AG10803 (cell line): ENCODE results near the gene SLAMF9.

Experiments
- DNase-seq: peaks from one replicate; pipeline ENCODE4 v3.0.0; 2010; ENCODE audit warnings: low read depth
- H3K4me3 ChIP-seq: 2 replicates; pipeline ENCODE4 v1.5.1; 2011; ENCODE audit warnings: mild to moderate bottlenecking, low read length, control low read depth
- TF ChIP-seq, protein P1 (sequence below): conservative IDR thresholded peaks from 2 replicates; pipeline ENCODE4 v1.5.1; 2011; ENCODE audit warnings: mild to moderate bottlenecking, low read length, control low read depth, inconsistent platforms

Gene SLAMF9

DNA sequence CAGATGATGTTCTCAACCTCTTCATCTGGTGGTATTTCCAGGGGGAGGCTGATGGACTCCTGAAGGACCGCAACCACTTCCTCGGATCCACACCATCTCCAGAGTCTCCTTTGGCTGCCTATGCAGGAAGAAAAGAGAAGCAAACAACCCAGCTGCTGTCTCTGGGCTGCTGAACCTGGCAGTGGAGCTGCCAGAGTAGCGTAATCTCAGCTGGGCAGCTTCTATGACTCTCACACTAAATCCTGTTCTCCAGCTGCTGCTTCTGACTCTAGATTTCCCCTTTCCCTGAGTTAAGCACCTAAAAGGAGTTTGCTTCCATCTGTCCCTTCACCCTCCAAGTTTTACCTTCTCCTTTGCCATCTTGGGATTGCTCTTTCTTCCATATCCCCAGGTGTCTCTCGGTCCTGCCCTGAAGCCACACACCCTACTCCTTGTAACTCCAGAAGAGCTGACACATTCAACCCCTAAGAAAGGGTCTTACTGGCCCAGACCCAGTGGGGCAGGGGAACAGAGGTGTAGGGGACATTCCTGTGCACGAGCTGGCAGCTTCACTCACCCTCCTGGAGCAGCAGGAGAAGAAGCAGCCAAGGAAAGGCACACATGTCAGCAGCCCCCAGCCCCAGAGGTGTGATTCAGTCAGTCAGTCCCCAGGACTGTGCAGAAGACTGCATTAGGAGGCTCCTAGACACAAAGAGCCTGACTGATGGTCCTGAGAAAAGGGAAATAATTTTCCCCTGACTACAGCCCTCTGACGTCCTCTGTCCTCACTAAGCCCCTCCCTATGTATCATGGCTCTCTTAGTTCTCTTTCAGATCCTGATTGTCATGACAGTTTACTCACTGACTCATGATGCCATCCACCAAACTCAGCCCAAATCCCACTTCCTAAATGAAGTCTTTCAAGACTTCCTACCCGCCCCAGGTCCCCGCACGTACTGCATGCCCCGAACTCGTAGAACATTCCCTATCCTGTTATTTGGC is at the start of gene SLAMF9:
Gene SLAMF9, minus strand, starts transcription at position 702 of the 980 bp plus-strand sequence. Its CDS starts 100 bp downstream, at position 602.
- TF ChIP-seq, protein P1, sequence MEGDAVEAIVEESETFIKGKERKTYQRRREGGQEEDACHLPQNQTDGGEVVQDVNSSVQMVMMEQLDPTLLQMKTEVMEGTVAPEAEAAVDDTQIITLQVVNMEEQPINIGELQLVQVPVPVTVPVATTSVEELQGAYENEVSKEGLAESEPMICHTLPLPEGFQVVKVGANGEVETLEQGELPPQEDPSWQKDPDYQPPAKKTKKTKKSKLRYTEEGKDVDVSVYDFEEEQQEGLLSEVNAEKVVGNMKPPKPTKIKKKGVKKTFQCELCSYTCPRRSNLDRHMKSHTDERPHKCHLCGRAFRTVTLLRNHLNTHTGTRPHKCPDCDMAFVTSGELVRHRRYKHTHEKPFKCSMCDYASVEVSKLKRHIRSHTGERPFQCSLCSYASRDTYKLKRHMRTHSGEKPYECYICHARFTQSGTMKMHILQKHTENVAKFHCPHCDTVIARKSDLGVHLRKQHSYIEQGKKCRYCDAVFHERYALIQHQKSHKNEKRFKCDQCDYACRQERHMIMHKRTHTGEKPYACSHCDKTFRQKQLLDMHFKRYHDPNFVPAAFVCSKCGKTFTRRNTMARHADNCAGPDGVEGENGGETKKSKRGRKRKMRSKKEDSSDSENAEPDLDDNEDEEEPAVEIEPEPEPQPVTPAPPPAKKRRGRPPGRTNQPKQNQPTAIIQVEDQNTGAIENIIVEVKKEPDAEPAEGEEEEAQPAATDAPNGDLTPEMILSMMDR, result no peak
- no peak within 1 kb of the TSS for H3K4me3 ChIP-seq
- DNase-seq, result peak; percentile 13

DNA sequence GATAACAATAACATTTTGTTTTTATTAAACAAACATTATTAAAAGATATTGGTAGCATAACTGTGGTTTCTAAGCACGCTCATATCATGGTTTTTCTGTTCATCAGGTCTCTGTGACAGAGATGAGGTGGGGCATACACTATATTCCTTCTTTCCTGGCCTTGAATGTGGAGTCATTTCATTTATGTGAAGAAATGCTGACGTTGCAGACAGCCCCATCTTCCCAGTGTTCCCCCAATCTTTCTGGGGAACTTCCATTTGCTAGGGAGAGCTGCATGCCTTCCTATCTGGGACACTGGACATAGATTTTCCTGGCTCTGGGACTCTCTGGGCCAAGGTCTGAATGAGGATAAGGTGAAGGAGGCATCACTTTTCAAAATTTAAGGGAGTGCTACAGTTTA is 47.4 kb upstream of the SLAMF9 start:
- no peak for DNase-seq
- TF ChIP-seq, protein P1, result no peak
- H3K4me3 ChIP-seq, result no peak overlapping the region

DNA sequence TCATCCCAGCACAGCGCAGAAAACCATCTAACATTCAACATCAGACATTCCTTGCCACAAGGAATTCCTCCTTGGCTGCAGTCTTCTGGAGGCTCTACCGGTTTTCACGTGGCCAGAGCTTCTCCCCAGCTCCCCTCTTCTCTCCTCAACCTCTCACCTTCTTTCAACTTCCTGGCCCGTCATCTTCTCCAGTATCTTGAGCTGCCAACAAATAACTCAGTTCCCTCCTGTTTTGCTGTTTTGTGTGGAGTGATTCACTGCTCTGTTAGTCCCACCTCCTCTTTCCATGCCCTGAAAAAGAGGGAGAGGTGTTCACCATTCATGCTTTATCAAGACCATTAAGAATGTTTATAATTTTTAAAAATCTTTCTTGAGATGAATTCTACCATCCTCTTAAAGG is 45.2 kb upstream of the SLAMF9 start:
- no peak for DNase-seq
- TF ChIP-seq, protein P1, result no peak
- H3K4me3 ChIP-seq, result no peak overlapping the region

DNA sequence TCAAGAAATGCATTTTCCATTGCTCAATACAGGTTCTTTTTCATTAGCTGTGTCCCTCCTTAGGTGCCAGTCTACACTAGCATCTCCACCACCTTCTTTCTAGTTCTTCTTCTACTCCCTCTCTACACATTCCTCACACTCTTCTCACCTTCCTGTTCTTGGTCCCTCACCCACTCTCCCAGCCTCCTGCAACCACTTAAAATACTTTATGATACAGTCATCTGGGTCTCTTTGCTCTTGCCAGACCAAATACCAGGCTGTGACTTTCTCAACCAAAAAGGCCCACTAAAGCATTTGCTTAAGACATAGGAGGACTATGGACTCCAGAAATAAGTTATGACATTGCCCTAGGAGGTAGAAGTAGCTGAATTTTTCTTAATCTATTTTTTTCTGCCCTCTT is 42.6 kb upstream of the SLAMF9 start:
- peak; percentile 95 for DNase-seq
- no peak overlapping the region for H3K4me3 ChIP-seq
- TF ChIP-seq, protein P1, result no peak

DNA sequence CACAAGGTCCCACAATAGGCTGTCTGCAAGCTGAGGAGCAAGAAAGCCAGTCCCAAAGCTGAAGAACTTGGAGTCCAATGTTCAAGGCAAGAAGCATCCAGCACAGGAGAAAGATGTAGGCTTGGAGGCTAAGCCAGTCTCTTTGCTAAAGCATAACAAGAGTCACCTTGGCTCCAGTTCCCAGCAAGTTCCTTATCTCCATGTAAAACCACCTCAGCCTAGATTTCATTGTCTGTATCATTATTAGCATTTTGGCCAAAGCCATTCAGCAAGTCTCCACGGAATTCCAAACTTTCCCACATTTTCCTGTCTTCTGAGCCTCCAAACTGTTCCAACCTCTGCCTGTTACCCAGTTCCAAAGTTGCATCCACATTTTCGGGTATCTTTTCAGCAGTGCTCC is 40.9 kb upstream of the SLAMF9 start:
- no peak for DNase-seq
- TF ChIP-seq, protein P1, result no peak
- H3K4me3 ChIP-seq, result no peak overlapping the region

DNA sequence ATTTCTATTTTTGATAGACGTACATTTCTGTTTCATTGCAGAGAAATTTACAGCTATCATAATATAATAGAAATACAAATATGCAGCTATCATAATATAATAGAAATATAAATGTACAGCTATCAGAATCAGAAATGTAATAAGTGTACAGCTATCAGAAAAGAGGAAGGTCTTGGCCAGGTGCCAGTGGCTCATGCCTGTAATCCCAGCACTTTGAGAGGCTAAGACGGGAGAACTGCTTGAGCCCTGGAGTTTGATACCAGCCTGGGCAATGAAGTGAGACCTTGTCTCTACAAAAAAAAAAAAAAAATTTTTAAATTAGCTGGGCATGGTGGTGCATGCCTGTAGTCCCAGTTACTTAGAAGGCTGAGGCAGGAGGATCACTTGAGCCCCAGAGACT is 39.9 kb upstream of the SLAMF9 start:
- H3K4me3 ChIP-seq, result no peak overlapping the region
- TF ChIP-seq, protein P1, result no peak
- no peak for DNase-seq

DNA sequence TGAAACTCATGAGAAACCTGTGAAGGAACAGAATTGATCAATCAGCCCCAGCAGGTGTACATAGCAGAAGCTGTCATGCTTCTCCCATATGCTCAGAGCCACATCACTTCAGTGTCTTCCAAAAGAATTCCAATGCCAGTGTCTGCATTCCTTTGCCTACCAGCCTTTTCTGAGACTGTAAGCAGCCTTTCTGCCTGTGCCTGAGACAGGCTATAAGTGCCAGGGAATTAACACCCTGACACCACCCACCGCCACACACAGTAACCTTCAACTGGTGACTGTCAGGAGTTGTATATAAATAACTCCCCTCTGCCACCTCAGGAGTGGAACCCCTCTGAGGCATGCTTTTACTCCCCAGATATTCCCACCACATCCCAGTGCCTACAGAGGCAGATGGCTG is 38.1 kb upstream of the SLAMF9 start:
- H3K4me3 ChIP-seq, result no peak overlapping the region
- DNase-seq, result peak; percentile 46
- TF ChIP-seq, protein P1, result no peak
